B cell (primary cell): ENCODE data around the gene LRP5. TPM values are rescaled to one million over a fixed set of nuclear protein-coding genes. Genes with fewer than 3 reads are reported as not detected.

Experiments used
- ATAC-seq: fragments of 200-7000 bp; cut with Tn5 transposase; one replicate; pipeline ENCODE4 v1.10.0; 2021; ENCODE audit warnings: low read depth, mild to moderate bottlenecking, moderate number of reproducible peaks, moderate library complexity
- CTCF ChIA-PET: fragments of 350-600 bp; sonication (Branson Sonifier 250); formaldehyde crosslinking; loops from one replicate; lab custom pipeline; 2021; ENCODE audit warnings: antibody characterized with exemption, inconsistent platforms; lab: Charles Lee
- POLR2A ChIA-PET: fragments of 350-600 bp; sonication (Branson Sonifier 250); formaldehyde crosslinking; loops from one replicate; lab custom pipeline; 2021; ENCODE audit warnings: antibody characterized with exemption; lab: Charles Lee
- DNase-seq: peaks from one replicate; pipeline ENCODE4 v3.0.0; 2013
- H2AFZ ChIP-seq: 2 replicates; pipeline ENCODE4 v1.6.1; 2012; ENCODE audit warnings: mild to moderate bottlenecking, low read depth, low read length; ENCODE audit not compliant: insufficient read depth, poor library complexity, severe bottlenecking
- H3K27ac ChIP-seq, 2 donors: 1 replicate in 1 of 2; 2 replicates in 1 of 2; pipeline ENCODE4 v1.5.1; 2012 to 2013; ENCODE audit warnings: low read length in 2 of 2, mild to moderate bottlenecking in 2 of 2, moderate library complexity in 1 of 2
- H3K27me3 ChIP-seq, 4 experiments: fragments of 200-600 bp in 1 of 4; sonication (generic) in 1 of 4; replicated peaks in 1 of 4; 1 replicate in 2 of 4; 2 replicates in 2 of 4; pipeline versions ENCODE4 v1.6.1 to v1.7.0; 2013 to 2016; ENCODE audit warnings: low read length in 3 of 4, mild to moderate bottlenecking in 2 of 4, mixed read lengths in 1 of 4, moderate library complexity in 1 of 4; ENCODE audit not compliant: insufficient read depth in 4 of 4, control insufficient read depth in 3 of 4; ENCODE audit errors: control extremely low read depth in 1 of 4
- H3K36me3 ChIP-seq, 2 experiments: replicated peaks in 1 of 2; 1 replicate in 1 of 2; 2 replicates in 1 of 2; pipeline versions ENCODE4 v1.6.1 to v1.7.1; 2013; ENCODE audit warnings: low read length in 1 of 2; ENCODE audit not compliant: insufficient read depth in 2 of 2, control insufficient read depth in 1 of 2; ENCODE audit errors: control extremely low read depth in 1 of 2, extremely low read depth in 1 of 2
- H3K4me1 ChIP-seq, 2 donors: fragments of 200-600 bp in 1 of 2; sonication (generic) in 1 of 2; 1 replicate in 1 of 2; 2 replicates in 1 of 2; pipeline versions ENCODE4 v1.5.1 to v1.6.1; 2013 to 2017; ENCODE audit warnings: low read length in 2 of 2; ENCODE audit not compliant: control insufficient read depth in 2 of 2, insufficient read depth in 2 of 2
- H3K4me2 ChIP-seq: replicated peaks from 2 replicates; pipeline ENCODE3; 2012; ENCODE audit warnings: mild to moderate bottlenecking, low read depth, low read length; ENCODE audit not compliant: poor library complexity, severe bottlenecking
- H3K4me3 ChIP-seq, 5 experiments: fragments of 200-600 bp in 1 of 5; sonication (generic) in 1 of 5; 1 replicate in 3 of 5; 2 replicates in 2 of 5; pipeline versions ENCODE4 v1.5.1 to v1.7.0; 2011 to 2016; ENCODE audit warnings: low read length in 4 of 5, mild to moderate bottlenecking in 4 of 5, low read depth in 2 of 5, control low read depth in 1 of 5, moderate library complexity in 1 of 5; ENCODE audit not compliant: insufficient read depth in 1 of 5; ENCODE audit errors: control extremely low read depth in 1 of 5, extremely low read depth in 1 of 5
- H3K79me2 ChIP-seq: fragments of 200-600 bp; sonication (generic); one replicate; pipeline ENCODE4 v1.6.0; 2016; ENCODE audit warnings: low read length; ENCODE audit not compliant: control insufficient read depth, insufficient read depth
- H3K9ac ChIP-seq: fragments of 200-600 bp; sonication (generic); 2 replicates; pipeline ENCODE4 v1.6.1; 2017; ENCODE audit warnings: mild to moderate bottlenecking, low read length, moderate library complexity
- H3K9me3 ChIP-seq, 3 donors: one replicate each; pipeline versions ENCODE4 v1.6.1 to v1.7.1; 2013; ENCODE audit warnings: low read length in 2 of 3; ENCODE audit not compliant: control insufficient read depth in 2 of 3, insufficient read depth in 1 of 3; ENCODE audit errors: control extremely low read depth in 1 of 3
- H4K20me1 ChIP-seq: 2 replicates; pipeline ENCODE4 v1.6.0; 2012; ENCODE audit warnings: mild to moderate bottlenecking, low read length; ENCODE audit not compliant: insufficient read depth, control insufficient read depth, poor library complexity, severe bottlenecking
- H3K27ac Mint-ChIP-seq: one replicate; pipeline ENCODE4 v1.8.0; 2021; ENCODE audit warnings: mixed read lengths
- H3K27me3 Mint-ChIP-seq: one replicate; pipeline ENCODE4 v1.8.0; 2021; ENCODE audit warnings: mixed read lengths
- H3K4me1 Mint-ChIP-seq: one replicate; pipeline ENCODE4 v1.8.0; 2021; ENCODE audit warnings: mixed read lengths
- H3K4me3 Mint-ChIP-seq: one replicate; pipeline ENCODE4 v1.8.0; 2021; ENCODE audit warnings: mixed read lengths
- H3K9me3 Mint-ChIP-seq: one replicate; pipeline ENCODE4 v1.8.0; 2022; ENCODE audit warnings: mixed read lengths; ENCODE audit not compliant: insufficient read depth
- EZH2 ChIP-seq: IDR thresholded peaks from 2 replicates; pipeline ENCODE4 v1.6.1; 2012; ENCODE audit warnings: borderline replicate concordance, low read depth, mild to moderate bottlenecking, moderate library complexity, low read length; ENCODE audit not compliant: insufficient read depth, poor library complexity, severe bottlenecking
- WGBS: methylation state at CpG from one replicate; pipeline ENCODE4 v1.1.5; 2013; ENCODE audit warnings: missing lambda C conversion rate; ENCODE audit not compliant: insufficient coverage; 5-methylcytosine and 5-hydroxymethylcytosine counted together
- intact Hi-C: fragments of 100-400 bp; cut with micrococcal nuclease; formaldehyde crosslinking; loops from one replicate; pipeline ENCODE4 v1.10.0; 2022
- polyA plus RNA-seq: library from polyadenylated mRNA; depleted of rRNA; stranded (reverse); fragments of >200 nt; gene quantifications from 2 replicates; pipeline ENCODE4 v1.2.3, GENCODE V29; 2012
- total RNA-seq, 2 donors: library from RNA; stranded (reverse); fragments of 120-200 nt in 1 of 2; gene quantifications; 1 replicate in 1 of 2; 2 replicates in 1 of 2; pipeline versions ENCODE4 v1.2.3 to v1.2.4, GENCODE V29; 2013 to 2022
- TF ChIP-seq, protein P1 (sequence below): fragments of 200-600 bp; IDR thresholded peaks from one replicate; pipeline ENCODE4 v1.8.0; 2022; ENCODE audit warnings: antibody characterized with exemption, mild to moderate bottlenecking

The LRP5 gene
- total and polyA plus RNA-seq, 2 donors (not counting 1 experiment from before 2014, with no cell fraction given), result 2.4 to 13.9 TPM

DNA sequence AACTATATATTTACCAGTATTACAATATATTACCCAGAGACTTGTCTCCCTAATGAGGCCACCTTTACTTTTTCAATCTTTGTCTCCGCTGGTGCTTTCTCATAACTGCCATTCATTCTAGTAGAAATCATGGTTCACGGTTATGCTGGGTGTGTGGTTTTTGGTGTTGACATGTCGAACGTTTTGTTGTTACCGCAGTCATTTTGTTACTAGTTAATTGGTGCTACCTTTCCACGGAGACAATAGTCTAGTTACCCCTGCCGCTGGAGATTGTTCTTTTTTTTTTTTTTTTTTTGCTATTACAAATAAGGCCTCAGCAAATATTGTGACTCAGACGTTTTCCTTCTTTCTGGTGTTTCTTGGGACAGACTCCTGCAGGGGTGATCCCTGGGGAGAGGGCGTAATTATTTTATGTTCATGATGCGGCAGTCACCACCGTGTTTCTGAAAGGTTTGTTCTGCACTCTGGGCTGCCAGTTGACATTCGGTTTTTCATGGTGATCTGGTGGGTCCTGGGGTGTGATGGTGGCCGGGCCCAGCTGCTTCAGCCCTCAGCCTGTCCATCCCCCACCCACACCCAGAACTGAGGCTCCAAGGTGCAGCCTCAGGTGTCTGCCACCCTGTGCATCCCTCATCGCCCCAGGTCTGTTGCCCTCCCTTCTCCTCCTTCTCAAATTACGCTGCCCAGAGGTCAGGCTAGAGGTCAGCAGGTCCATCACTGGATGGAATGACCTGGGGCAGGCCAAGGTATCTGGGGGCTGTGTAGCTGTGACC is 28.6 kb downstream of the LRP5 start:
- no peaks in the 10 kb centered on the region for H3K9me3 Mint-ChIP-seq
- H3K4me3 Mint-ChIP-seq, result no peak overlapping the region
- WGBS, result 76% methylated on average over 4 of the region's 15 CpGs
- peaks cover 26% of the 10 kb centered on the region for H3K4me1 Mint-ChIP-seq
- intact Hi-C loops, result no loop called here
- ATAC-seq (no peak), DNase-seq (no peak)
- TF ChIP-seq, protein P1, sequence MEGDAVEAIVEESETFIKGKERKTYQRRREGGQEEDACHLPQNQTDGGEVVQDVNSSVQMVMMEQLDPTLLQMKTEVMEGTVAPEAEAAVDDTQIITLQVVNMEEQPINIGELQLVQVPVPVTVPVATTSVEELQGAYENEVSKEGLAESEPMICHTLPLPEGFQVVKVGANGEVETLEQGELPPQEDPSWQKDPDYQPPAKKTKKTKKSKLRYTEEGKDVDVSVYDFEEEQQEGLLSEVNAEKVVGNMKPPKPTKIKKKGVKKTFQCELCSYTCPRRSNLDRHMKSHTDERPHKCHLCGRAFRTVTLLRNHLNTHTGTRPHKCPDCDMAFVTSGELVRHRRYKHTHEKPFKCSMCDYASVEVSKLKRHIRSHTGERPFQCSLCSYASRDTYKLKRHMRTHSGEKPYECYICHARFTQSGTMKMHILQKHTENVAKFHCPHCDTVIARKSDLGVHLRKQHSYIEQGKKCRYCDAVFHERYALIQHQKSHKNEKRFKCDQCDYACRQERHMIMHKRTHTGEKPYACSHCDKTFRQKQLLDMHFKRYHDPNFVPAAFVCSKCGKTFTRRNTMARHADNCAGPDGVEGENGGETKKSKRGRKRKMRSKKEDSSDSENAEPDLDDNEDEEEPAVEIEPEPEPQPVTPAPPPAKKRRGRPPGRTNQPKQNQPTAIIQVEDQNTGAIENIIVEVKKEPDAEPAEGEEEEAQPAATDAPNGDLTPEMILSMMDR, result no peak
- no peak for TF ChIP-seq EZH2
- Histone ChIP-seq H3K9me3 (peaks cover 0 to 3% (median under 1%) of the 10 kb centered on the region in 3 donors), H3K79me2 (no peaks in the 10 kb centered on the region), H2AFZ (no peak overlapping the region), H3K4me1 (peaks cover 4 to 25% of the 10 kb centered on the region in 2 donors), H3K4me2 (no peak overlapping the region), H3K9ac (no peak overlapping the region), H3K36me3 (no peaks in the 10 kb centered on the region), H3K27ac (no peak overlapping the region), H3K4me3 (no peak overlapping the region), H3K27me3 (no peaks in the 10 kb centered on the region), H4K20me1 (no peaks in the 10 kb centered on the region)
- ChIA-PET CTCF (no interaction called here), POLR2A (no interaction called here)
- H3K27ac Mint-ChIP-seq, result no peak overlapping the region
- H3K27me3 Mint-ChIP-seq, result no peaks in the 10 kb centered on the region
